ENCODE data around the gene RABEP2.

- TF ChIP-seq, protein P1, sequence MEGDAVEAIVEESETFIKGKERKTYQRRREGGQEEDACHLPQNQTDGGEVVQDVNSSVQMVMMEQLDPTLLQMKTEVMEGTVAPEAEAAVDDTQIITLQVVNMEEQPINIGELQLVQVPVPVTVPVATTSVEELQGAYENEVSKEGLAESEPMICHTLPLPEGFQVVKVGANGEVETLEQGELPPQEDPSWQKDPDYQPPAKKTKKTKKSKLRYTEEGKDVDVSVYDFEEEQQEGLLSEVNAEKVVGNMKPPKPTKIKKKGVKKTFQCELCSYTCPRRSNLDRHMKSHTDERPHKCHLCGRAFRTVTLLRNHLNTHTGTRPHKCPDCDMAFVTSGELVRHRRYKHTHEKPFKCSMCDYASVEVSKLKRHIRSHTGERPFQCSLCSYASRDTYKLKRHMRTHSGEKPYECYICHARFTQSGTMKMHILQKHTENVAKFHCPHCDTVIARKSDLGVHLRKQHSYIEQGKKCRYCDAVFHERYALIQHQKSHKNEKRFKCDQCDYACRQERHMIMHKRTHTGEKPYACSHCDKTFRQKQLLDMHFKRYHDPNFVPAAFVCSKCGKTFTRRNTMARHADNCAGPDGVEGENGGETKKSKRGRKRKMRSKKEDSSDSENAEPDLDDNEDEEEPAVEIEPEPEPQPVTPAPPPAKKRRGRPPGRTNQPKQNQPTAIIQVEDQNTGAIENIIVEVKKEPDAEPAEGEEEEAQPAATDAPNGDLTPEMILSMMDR (IDR thresholded peaks at IDR 0.05), result no peak
- no peak for TF ChIP-seq POLR2A (IDR thresholded peaks at IDR 0.05)
Measured at GRCh38 chr16:28865001-28865688, 59.9 kb downstream of the RABEP2 start.
